GM23248 (cell line): ENCODE measurements around the gene TARP.

ENCODE experiments used
- EZH2 ChIP-seq: fragments of 200-600 bp; sonication (generic); IDR thresholded peaks from 2 replicates; pipeline ENCODE4 v1.6.1; 2018; ENCODE audit warnings: antibody characterized with exemption, mild to moderate bottlenecking; ENCODE audit not compliant: insufficient read depth, poor library complexity, severe bottlenecking
- EZH2phosphoT487 ChIP-seq: fragments of 200-600 bp; sonication (generic); IDR thresholded peaks from 2 replicates; pipeline ENCODE4 v1.6.1; 2018; ENCODE audit warnings: antibody characterized with exemption, moderate library complexity, mild to moderate bottlenecking, low read depth; ENCODE audit not compliant: insufficient read depth

DNA sequence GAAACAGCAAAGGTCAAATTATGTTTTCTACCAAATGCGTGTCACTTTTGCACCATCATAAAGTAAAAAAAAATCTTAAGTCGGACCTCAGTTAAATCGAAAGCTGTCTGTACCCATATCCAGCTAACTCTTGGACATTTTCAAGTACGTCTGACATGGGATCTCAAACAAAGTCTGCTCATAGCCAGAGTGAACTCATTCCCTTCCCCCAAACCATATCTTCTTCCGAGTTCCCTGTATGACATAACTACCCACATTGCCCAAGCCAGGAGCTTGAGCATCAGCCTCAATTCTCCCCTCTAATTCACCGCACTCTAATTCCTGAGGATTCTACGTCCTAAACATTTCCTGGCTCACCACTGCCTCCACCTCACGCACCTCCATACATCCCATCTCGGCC lies 44.8 kb upstream of the TARP start:
- TF ChIP-seq EZH2: no peak
- TF ChIP-seq EZH2phosphoT487: no peak
